HG03025 (cell line): ENCODE results near the gene MSL3B.
"Not testable (repeated sequence)": the region's sequence is repeated elsewhere in the genome, so short reads cannot be mapped to it uniquely, and the experiment has no call there.

Experiments
- ATAC-seq: cut with Tn5 transposase; IDR thresholded peaks from one replicate; pipeline ENCODE4 v1.9.1; 2021; ENCODE audit warnings: mild to moderate bottlenecking, moderate library complexity; ENCODE audit not compliant: unreplicated experiment, low FRiP score

MSL3B gene

DNA sequence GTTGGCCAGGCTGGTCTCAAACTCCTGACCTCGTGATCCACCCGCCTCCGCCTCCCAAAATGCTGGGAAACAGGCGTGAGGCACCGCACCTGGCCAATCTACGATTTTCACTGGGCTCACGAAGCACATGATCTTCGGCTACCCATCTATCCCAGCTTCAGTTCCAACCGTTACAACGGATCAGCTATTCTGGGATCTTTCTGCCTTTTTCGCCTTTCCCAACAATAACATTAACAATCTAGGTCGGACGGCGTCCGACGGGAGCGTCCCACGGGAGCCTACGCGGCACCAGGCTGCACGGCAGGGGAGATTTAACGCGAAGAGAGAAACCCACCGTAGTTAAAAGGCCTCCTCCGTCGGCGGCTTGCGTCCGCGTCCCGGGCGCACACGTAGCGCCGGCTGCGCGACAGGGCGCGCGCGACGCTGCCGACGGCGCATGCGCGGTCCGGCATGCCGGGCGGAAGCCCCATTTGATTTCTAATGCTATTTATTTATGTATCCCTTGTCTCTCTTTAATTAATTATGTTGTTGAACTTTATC lies at the start of gene MSL3B:
TSS of gene MSL3B (minus strand) at position 394 of the 540 bp plus-strand sequence.
- peak; percentile 51 for ATAC-seq

DNA sequence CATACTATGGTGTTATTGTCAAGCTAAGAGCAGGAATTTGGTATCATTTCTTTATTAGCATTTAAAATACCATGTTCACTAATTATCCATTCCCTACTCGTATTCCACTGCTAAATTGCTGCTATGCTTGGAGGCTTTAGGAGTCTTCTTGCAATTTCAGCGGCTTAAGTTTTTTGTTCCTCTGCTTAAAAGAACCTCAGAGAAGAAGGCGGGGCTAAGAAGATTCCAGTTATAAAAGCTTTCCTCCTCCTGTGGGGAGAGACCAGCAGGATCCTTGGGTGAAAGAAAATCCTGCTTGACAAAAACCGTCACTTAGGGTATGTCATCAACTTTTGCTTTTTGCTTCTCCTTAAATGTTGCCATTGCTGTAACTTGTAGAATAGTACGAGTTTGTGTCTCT lies 48.9 kb upstream of the MSL3B start, which contains the start of gene TRPM8:
TSS of gene TRPM8 (plus strand) at position 258 of the 400 bp plus-strand sequence. CDS start 9,165 bp downstream, outside the sequence.
- ATAC-seq: no peak

DNA sequence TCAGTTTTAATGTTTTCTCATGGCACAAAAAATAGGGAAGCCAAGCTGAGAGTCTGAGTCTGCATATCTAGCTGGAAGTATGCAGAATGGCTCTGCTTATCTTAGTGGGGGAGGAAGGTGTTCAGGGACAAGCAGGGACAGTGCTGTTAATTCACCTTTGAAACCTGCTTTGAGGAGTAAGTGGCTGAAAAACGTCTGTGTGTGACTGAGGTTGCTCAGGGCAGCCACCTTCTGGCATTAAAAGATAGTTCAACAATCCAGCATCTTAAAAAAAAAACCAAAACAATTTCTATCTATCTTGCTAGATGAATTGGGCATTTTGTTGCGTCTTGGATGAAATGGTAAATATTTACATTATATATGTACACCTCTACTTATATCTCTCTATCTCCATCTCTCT lies 46.9 kb upstream of the MSL3B start:
- ATAC-seq: no peak

DNA sequence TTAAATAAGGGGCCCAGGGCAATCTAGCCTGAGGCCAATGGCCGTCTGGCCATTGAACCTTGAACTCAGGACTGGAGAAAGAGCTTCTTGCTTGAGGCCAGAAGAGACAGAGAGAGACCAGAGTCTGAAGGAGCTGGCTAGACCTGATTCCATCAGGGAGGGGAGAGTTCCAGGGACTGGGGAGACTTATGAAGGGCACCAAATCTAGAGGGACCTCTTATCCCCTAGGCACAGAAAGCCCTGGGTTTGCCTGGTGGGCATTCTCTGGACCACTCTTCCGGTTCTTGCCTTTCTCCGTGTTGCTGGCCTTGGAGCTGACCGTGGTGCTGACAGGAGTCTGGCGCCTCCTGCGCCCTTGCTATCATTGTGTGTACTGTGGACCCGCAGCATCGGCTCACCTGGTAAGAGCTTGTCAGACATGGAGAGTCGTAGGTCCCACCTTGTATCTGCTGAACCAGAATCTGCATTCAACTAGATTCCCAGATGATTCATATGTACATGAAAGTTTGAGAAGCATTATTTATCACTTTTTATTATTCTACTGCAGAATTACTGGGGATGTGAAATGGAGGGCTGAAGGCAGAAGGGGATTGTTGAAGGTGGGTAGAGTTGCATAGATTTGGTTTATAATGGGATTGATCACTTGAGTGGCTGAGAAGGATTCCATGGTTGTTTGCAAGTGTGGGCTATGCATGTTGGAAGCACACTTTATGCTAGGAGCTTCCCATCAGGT lies 44.7 kb upstream of the MSL3B start:
- no peak for ATAC-seq

DNA sequence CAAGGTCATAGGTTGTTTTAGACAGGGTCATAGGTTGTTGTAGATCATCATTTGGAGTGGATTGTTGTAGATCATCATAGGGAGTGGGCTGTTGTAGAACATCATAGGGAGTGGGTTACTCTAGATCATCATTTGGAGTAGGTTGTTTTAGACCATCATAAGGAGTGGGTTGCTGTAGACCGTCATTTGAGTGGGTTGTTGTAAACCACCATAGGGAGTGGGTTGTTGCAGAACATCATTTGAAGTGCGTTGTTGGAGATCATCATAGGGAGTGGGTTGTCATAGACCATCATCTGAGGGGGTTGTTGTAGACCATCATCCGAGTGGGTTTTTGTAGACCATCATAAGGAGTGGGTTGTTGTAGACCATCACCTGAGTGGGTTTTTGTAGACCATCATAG lies 39.4 kb upstream of the MSL3B start:
- no peak for ATAC-seq

DNA sequence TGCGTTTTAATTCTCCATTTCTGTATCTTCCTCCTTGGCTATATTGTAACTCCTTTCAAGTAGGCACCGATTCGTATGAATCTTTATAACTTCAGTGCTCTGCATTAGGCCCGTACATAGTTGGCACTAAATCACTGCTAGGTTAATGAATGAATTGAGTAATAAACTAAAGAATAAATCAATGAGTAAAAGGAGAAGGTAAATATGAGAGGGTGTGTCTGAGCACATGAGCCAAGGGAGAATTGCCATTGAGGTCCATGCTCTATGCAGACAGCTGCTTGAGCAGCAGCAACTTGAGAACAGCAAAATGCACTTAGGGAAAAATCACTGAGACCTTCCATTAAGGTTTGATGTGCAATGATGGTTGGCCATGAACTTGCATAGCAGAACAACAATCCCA lies 37.8 kb upstream of the MSL3B start:
- no peak for ATAC-seq

DNA sequence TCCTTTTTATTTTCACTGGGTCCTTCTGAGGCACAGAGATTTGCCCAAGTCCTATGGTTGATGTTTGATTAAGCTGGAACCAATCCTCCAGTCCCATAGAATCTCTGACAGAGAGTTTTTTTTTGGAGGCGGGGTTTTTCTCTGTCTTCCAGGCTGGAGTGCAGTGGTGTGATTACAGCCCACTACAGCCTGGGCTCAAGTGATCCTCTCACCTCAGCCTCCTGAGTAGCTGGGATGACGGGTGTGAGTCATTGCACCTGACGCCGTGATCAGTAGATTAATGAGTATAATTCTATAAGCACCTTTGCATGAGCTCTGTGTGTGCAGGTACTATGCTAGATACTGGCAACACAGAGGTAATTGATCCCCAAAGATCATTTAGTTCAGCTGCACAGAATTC lies 33.7 kb upstream of the MSL3B start:
- no peak for ATAC-seq

DNA sequence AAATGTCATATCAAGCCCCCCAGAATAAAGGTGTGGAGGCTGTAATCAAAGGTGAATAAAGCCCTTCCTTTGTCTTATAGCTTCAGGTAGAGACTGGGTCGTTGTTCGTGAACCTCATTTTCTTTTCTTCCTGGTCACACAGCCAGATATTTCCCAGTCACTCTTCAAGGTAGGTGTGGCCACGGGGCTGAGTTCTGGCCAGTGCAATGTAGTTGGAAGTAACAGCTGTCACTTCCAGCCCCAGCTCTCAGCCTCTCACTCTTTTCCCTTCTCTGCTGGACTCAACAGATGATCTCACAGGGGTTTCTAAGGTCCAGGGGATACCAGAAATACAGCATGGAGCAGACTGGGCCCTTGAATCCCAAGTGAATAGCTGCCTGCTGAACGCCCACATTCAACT lies 33.2 kb upstream of the MSL3B start:
- ATAC-seq: no peak

DNA sequence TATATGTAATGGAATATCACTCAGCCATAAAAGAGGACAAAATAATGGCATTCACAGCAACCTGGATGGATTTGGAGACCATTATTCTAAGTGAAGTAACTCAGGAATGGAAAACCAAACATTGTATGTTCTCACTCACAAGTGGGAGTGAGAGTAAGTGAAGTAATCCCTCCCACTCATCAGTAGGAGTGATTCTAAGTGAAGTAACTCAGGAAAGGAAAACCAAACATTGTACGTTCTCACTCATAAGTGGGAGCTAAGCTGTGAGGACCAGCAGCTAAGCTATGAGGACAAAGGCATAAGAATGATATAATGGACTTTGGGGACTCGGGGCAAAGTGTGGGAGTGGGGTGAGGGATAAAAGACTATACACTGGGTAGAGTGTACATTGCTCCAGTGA lies 28.1 kb upstream of the MSL3B start:
- ATAC-seq: not testable (repeated sequence)

DNA sequence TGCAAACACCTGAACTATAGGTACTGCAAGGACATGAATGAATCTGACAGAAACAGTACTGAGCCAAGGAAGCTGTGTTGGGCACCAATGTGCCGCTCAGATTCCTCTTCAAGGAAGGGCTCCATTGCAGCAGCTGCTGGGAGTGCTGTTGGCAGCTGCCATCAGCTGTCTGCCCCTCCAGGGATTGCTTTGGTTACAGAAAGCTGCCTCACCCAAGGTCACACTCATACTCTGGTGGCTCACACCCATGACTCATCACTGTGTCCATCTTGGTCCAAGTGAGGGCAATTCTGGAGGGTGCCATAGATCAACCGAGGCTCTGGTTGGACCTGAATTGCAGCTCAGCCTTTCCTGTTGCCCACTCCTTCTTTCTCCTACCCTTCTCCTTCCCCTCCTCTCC lies 24.6 kb upstream of the MSL3B start:
- ATAC-seq: no peak

DNA sequence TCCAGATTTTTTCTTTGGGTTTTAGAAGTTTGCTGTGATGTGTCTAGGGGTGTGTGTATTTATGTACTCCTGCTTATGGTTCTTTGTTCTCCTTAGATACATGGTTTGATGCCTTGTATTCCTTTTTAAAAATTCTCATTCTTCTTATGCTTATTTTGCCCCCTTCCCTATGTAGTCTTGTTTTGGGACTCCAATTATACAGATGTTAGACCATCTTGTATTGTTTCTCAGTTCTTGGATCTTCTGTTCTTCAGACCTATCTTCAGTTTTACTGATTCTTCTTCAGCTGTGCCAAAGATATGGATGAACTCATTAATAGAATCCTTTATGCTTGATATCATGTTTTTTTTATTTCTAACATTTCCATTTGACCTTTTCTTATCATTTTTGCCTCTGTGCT lies 14.2 kb upstream of the MSL3B start:
- no peak for ATAC-seq

DNA sequence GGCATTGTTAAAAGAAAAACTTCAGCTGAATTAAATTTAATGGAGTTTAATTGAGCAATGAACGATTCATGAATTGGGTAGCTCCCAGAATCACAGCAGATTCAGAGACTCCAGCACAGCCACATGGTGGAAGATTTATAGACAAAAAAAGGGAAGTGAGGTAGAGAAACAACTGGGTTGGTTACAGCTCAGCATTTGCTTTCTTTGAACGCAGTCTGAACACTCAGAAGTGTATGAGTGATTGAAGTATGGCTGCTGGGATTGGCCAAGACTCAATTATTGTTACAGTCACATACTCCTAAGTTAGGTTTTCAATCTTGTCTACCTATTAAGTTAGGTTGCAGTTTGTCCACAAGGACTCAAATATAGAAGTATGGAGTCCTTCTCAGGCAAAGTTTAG lies 3.9 kb upstream of the MSL3B start:
- ATAC-seq: not testable (repeated sequence)

DNA sequence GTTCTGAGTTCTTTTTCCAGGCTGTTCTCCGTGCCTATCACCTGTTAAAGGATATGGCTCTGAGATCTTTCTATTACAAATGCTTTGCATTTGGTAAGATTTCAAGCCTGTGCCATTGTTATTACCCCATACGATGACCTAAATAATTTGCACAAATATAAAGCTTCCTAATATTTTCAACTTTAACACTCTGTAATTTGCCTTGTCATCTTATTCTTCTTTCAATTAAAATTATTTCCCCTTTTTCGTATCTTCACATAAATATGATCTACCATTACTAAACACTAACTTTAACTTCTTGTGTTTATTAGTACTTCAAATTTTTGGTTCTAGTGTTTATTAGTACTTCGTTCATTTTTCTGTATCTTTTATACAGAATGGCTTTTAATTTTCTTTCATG lies 3.2 kb upstream of the MSL3B start:
- no peak for ATAC-seq

DNA sequence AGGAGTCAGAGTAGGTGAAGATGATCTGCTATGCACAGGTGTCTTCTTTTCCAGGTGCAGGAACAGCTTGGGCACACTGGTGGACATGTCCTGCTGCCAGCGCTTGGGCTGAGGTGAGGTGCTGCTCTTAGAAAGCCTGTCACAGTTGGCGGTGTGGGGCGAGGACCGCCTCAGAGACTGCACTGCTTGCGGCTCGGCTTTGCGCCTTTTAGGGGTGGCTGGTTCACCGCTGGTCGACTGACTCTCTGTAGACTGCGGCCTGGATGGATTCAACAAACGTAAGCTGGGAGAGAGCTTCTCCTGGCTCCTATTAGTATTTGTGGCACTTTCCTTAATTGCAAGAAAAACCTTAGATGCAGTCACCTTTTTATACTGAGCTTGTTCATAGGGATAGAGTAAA lies 1.7 kb downstream of the MSL3B start:
- ATAC-seq: no peak

DNA sequence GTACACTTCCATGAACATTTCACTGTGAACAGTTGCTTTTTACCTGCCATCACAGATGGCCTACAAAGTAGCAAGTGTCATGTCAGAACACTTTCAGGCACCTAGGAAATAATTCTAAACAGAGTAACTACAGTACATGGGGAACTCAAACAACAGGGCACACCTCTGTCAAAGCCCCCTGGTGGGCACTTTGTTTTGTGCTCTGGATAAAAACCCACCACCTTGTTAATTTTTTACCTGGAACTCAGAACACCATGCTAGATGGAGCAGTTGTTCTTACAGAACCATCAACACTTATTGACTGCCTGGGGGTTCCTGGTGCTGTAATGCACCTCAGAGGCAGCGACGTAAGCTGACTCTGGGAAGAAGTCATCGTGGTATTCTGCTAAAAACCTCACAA lies 2.3 kb downstream of the MSL3B start:
- no peak for ATAC-seq

DNA sequence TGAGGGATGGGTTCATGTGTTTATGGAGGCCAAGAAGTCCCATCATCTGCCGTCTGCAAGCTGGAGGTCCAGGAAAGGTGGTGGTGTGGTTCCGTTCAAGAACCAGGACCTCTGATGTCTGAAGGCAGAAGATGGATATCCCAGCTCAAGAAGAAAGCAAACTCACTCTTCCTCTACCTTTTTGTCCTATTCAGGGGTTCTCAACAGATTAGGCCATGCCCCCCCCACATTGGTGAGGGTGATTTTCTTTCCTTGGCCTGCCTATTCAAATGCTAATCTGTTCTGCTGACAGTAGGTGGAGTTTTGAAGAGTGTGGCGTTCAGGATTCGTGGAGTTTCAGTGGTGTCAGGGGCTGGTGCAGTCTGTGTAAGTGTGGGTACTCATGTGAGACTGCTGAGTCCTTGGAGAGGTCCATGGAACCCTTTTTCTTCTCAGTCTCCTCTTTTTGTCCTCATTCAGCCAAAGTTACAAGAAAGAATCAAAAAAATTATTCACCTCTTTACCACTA lies 5.9 kb downstream of the MSL3B start:
- ATAC-seq: no peak

DNA sequence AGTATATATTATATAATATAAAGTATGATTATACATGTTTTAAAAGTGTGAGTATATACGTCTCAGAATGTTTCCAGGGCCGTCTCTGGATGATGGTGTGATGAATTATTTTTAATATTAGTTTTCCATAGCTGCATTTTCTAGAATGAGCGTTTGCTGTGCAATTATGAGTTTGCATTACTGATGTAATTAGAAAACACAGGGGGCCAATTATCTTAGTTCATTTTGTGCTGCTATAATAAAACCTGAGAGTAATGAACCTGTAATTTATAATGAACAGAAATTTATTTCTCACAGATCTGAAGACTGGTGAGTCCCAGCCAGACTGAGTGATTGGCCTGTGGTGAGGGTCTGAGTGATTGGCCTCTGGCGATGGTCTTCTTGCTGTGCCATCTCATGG lies 9.9 kb downstream of the MSL3B start:
- ATAC-seq: no peak

DNA sequence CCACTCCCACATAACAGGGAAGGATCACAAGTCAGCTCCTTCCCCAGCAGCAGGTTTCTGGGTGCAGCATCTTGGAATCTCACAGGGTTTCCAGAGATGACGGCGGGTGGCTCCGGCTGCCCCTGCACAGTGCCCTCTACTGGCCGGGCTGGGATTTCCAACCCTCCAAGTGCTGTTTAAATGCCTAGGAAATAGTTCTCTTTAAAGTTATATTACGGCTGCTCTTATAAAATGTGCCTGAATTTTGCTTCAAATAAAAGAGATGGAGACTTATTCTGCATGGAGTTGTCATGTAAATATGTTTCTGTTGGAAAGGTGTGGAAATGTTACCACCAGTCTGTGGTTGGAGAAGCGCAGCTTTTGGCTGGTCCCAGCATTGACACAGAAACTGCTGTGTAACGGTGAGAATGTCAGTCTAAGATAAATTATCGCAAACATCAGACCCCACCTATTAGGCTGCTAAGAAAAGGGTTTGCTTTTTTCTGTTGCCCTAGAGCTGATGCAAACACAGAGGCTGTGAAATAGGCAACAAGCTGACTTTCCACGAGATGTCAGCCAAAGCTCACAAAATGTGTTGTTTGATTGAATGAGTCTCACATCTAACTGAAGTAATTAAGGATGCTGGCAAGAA lies 10.6 kb downstream of the MSL3B start:
- ATAC-seq: no peak

DNA sequence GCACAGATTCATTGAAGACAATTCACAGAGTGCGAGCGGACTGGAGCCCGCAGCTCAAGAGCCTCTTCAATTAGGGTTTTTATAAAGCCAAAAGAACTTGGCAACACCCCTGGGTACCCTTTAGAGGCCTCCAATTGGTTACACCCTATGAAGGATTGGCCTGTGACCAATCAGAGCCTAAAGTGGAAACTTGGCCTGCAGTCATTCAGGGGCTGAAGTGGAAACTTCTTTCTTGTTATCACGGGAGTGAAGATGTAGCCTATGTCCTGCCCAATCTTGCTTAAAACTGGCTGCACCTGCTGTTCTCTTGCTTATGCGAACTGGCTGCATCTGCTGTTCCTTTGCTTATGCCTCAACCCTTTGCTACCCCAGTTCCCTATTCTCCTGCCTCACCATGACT lies 12.0 kb downstream of the MSL3B start:
- ATAC-seq: no peak

DNA sequence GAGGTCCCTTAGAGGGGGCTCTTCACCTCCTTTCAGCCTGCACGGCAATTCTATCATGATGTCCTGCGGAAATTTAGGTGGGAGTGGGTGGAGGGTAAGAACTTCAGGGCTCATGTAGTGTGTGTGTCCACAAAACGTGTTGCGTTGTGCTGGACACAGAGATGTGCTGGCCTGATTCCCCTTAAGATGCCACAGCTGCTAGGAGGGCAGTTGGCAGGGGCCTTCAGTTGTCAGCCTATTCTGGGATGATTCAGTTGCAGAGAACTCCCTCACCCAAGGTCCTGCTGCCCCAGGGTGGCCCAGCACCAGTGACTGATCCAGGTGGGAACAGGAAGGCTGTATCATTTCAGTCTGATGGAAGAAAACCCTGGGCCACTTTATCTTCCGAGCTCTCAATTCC lies 12.8 kb downstream of the MSL3B start:
- ATAC-seq: no peak

DNA sequence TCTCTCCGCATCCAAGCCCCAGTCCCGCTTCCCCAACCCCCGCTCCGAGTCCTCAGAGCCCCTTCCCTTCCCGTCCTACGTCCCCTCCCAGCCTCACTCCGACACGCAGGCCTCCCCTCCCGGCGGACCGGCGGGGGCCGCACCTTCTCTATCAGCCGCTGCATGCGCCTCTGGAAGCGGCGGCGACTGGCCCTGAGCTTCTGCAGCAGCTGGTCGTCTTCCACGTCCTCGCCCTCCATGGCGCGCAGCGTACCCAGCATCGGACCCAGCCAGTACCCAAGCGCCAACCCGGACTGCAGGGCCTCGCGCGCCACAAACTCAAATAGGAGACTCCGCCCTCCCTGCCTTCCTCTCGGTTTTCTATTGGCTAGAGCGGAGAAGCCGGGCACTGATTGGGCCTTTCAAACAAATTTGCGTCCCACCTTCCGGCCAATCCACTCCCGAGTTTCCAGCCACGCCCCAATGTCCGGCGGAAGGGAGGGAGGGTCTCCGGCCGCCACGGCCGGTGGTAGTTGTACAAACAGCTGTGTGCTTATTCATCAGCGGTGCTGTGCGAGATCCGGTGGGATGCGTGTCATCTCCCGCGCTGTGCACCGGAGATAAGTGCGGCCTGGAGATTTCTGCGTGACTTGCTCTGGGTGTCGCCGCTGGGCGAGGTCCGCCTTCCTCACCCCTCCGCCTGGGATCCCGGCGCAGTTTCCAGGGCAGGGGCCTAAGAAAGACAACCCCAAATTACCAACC lies 13.8 kb downstream of the MSL3B start, which contains the start of gene HJURP:
TSS of gene HJURP (minus strand) at position 295 of the 741 bp plus-strand sequence. CDS start at position 260, 35 bp downstream.
- peak; percentile 95 for ATAC-seq
